Measurements from ENCODE around the gene SYNE3. TPM values are rescaled to one million over a fixed set of nuclear protein-coding genes. Genes with fewer than 3 reads are reported as not detected.

Gene SYNE3
- total RNA-seq, 1 donor from 2014 or later: 2.5 TPM

DNA sequence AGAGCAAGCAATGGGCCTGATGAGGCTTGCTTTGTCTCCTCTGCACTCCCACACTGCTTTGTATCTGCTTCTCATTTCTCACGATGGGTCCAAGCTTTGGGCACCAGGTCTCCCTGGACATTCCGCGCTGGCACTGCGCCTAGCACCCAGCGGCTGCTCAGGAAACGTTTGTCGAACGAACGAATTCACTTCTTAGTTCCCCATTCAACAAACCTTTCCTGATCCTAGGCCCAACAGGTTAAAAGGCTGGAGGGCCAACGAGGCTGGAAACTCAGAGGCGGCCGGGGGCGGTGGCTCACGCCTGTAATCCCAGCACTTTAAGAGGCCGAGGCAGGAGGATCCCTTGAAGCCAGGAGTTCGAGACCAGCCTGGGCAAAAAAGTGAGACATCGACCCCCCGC lies 17.4 kb upstream of the SYNE3 start:
- Histone ChIP-seq H3K9me3 (ENCODE audit: insufficient read depth, low read depth, low read length) (no peaks in the 10 kb centered on the region), H2AFZ (ENCODE audit: low read depth, low read length) (peak overlapping the region; percentile 32), H4K20me1 (ENCODE audit: insufficient read depth, low read length) (peaks cover 74% of the 10 kb centered on the region), H3K4me3 (ENCODE audit: insufficient read depth, low read depth, low read length) (peak overlapping the region; percentile 93), H3K27ac (ENCODE audit: low read depth, low read length) (peak overlapping the region; percentile 92), H3K36me3 (ENCODE audit: insufficient read depth, low read length) (no peaks in the 10 kb centered on the region), H3K79me2 (ENCODE audit: insufficient read depth, low read length) (peaks cover 93% of the 10 kb centered on the region), H3K4me2 (ENCODE audit: low read length) (peak overlapping the region; percentile 99), H3K4me1 (ENCODE audit: insufficient read depth, low read length) (peaks cover 50% of the 10 kb centered on the region), H3K9ac (ENCODE audit: low read length) (peak overlapping the region; percentile 92), H3K27me3 (ENCODE audit: insufficient read depth, low read length) (no peaks in the 10 kb centered on the region)
- Mint-ChIP-seq H3K9me3 (ENCODE audit: unreplicated experiment) (no peaks in the 10 kb centered on the region), H3K27me3 (ENCODE audit: low read depth, unreplicated experiment) (no peaks in the 10 kb centered on the region), H3K4me1 (ENCODE audit: low read depth, unreplicated experiment) (peaks cover 38% of the 10 kb centered on the region), H3K27ac (ENCODE audit: unreplicated experiment) (peak overlapping the region; percentile 83), H3K4me3 (ENCODE audit: unreplicated experiment) (peak overlapping the region; percentile 93), H3K36me3 (ENCODE audit: low read depth, unreplicated experiment) (no peaks in the 10 kb centered on the region)
- FAIRE-seq: no peak
- no peak for TF ChIP-seq CTCF (IDR thresholded peaks at IDR 0.05; ENCODE audit: insufficient read depth, low read depth, low read length)
- TF ChIP-seq EZH2 (IDR thresholded peaks at IDR 0.05; ENCODE audit: insufficient read depth, low read length): no peak
- DNase-seq (ENCODE audit: low read depth): no peak

- peaks cover 38% of the 10 kb centered on the region for H3K4me1 Mint-ChIP-seq (ENCODE audit: low read depth, unreplicated experiment)
These were observed 17.0 kb upstream of the SYNE3 start for GRCh38 chr14:95533391-95533821.

More at GRCh38 chr14:95533391-95533821, 17.0 kb upstream of the SYNE3 start:
- Histone ChIP-seq H3K4me3 (ENCODE audit: insufficient read depth, low read depth, low read length) (peak overlapping the region; percentile 93), H3K27ac (ENCODE audit: low read depth, low read length) (peak overlapping the region; percentile 92), H2AFZ (ENCODE audit: low read depth, low read length) (peak overlapping the region; percentile 32), H4K20me1 (ENCODE audit: insufficient read depth, low read length) (peaks cover 71% of the 10 kb centered on the region), H3K4me2 (ENCODE audit: low read length) (peak overlapping the region; percentile 99), H3K4me1 (ENCODE audit: insufficient read depth, low read length) (peaks cover 50% of the 10 kb centered on the region), H3K36me3 (ENCODE audit: insufficient read depth, low read length) (no peaks in the 10 kb centered on the region), H3K79me2 (ENCODE audit: insufficient read depth, low read length) (peaks cover 91% of the 10 kb centered on the region), H3K9ac (ENCODE audit: low read length) (peak overlapping the region; percentile 92), H3K27me3 (ENCODE audit: insufficient read depth, low read length) (no peaks in the 10 kb centered on the region), H3K9me3 (ENCODE audit: insufficient read depth, low read depth, low read length) (no peaks in the 10 kb centered on the region)
- Mint-ChIP-seq H3K9me3 (ENCODE audit: unreplicated experiment) (no peaks in the 10 kb centered on the region), H3K27me3 (ENCODE audit: low read depth, unreplicated experiment) (no peaks in the 10 kb centered on the region), H3K36me3 (ENCODE audit: low read depth, unreplicated experiment) (no peaks in the 10 kb centered on the region), H3K27ac (ENCODE audit: unreplicated experiment) (peak overlapping the region; percentile 27), H3K4me3 (ENCODE audit: unreplicated experiment) (peak overlapping the region; percentile 93)
- no peak for TF ChIP-seq CTCF (IDR thresholded peaks at IDR 0.05; ENCODE audit: insufficient read depth, low read depth, low read length)
- TF ChIP-seq EZH2 (IDR thresholded peaks at IDR 0.05; ENCODE audit: insufficient read depth, low read length): no peak
- FAIRE-seq (no peak), DNase-seq (ENCODE audit: low read depth) (peak; percentile 42)

All from astrocyte (in vitro differentiated cells and primary cell).